H1 (cell line): Measurements from ENCODE around the gene HAPLN3.

ENCODE experiments used
- EP300 ChIP-seq, 2 experiments: IDR thresholded peaks; 1 replicate in 1 of 2; 2 replicates in 1 of 2; pipeline ENCODE4 v1.6.1; 2011 to 2012; ENCODE audit warnings: low read depth in 2 of 2, low read length in 2 of 2, mild to moderate bottlenecking in 2 of 2, borderline replicate concordance in 1 of 2, inconsistent platforms in 1 of 2, moderate library complexity in 1 of 2
- EZH2 ChIP-seq: fragments of 200-600 bp; sonication (generic); IDR thresholded peaks from 2 replicates; pipeline ENCODE4 v1.7.1; 2012; ENCODE audit warnings: low read depth, mild to moderate bottlenecking, moderate library complexity, low read length, inconsistent platforms; ENCODE audit not compliant: severe bottlenecking
- JUND ChIP-seq: IDR thresholded peaks from 2 replicates; pipeline ENCODE4 v1.6.1; 2011; ENCODE audit warnings: mild to moderate bottlenecking, improper control_type of control experiment, low read length
- NANOG ChIP-seq: IDR thresholded peaks from 2 replicates; pipeline ENCODE4 v1.6.1; 2011; ENCODE audit warnings: low read length, low read depth, mild to moderate bottlenecking, inconsistent platforms; ENCODE audit not compliant: insufficient read depth, poor library complexity, severe bottlenecking
- POLR2A ChIP-seq, 2 experiments: IDR thresholded peaks; 1 replicate in 1 of 2; 2 replicates in 1 of 2; pipeline ENCODE4 v1.6.1; 2011; ENCODE audit warnings: low read depth in 2 of 2, low read length in 2 of 2, mild to moderate bottlenecking in 2 of 2; ENCODE audit errors: control extremely low read depth in 1 of 2
- POLR2AphosphoS5 ChIP-seq: IDR thresholded peaks from 2 replicates; pipeline ENCODE4 v1.6.1; 2011; ENCODE audit warnings: low read depth, low read length
- SUZ12 ChIP-seq: fragments of 200-600 bp; sonication (generic); IDR thresholded peaks from 2 replicates; pipeline ENCODE4 v1.6.1; 2012; ENCODE audit warnings: mild to moderate bottlenecking, inconsistent platforms, low read length, moderate library complexity, mixed read lengths
- TAF7 ChIP-seq: optimal IDR thresholded peaks from 2 replicates; pipeline ENCODE3; 2011; ENCODE audit warnings: low read depth, mild to moderate bottlenecking, inconsistent platforms, low read length, moderate library complexity, borderline replicate concordance
- TF ChIP-seq, protein P1 (sequence below), 3 experiments: IDR thresholded peaks; 1 replicate in 2 of 3; 2 replicates in 1 of 3; pipeline versions ENCODE4 v1.5.1 to v1.6.1; 2011; ENCODE audit warnings: low read length in 3 of 3, mild to moderate bottlenecking in 3 of 3, inconsistent platforms in 2 of 3, low read depth in 1 of 3, moderate library complexity in 1 of 3; ENCODE audit not compliant: insufficient read depth in 1 of 3; ENCODE audit errors: control extremely low read depth in 1 of 3
- TF ChIP-seq, protein P2 (sequence below): IDR thresholded peaks from 2 replicates; pipeline ENCODE4 v1.6.1; 2012; ENCODE audit warnings: low read length, inconsistent platforms

DNA sequence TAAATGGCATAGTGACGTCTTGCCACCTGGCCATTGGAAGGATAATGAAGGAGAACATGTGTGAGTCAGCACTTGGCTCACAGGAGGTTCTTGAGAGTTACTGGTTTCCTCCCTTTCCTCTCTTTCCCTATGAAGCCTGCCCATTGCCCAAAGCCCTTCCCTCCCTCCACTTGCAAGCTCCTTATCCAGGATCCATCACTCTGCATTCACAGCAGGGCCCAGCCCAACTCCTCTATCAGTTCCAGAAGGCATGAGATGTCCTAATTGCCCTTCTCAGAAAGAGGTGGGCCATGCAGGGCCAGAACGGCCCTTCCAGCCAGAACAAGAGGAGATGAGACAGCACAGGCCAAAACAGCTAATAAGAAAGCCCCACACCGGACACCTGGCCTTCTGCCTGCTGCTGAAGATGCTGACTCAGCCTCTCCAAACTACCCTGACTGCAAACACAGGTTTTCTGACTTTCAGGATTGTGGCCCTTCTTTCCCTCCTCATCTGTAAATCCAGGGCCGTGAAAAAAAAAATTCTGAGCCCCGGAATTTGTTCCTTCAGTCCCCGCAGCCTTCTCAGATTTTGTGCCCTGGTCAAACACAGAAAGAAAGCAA is 29.7 kb downstream of the HAPLN3 start:
- TF ChIP-seq NANOG, result no peak
- no peak for TF ChIP-seq POLR2A (IDR thresholded peaks at IDR 0.05; ENCODE audit: control extremely low read depth in 1 of 2, low read depth in 2 of 2, low read length in 2 of 2)
- TF ChIP-seq, protein P1, sequence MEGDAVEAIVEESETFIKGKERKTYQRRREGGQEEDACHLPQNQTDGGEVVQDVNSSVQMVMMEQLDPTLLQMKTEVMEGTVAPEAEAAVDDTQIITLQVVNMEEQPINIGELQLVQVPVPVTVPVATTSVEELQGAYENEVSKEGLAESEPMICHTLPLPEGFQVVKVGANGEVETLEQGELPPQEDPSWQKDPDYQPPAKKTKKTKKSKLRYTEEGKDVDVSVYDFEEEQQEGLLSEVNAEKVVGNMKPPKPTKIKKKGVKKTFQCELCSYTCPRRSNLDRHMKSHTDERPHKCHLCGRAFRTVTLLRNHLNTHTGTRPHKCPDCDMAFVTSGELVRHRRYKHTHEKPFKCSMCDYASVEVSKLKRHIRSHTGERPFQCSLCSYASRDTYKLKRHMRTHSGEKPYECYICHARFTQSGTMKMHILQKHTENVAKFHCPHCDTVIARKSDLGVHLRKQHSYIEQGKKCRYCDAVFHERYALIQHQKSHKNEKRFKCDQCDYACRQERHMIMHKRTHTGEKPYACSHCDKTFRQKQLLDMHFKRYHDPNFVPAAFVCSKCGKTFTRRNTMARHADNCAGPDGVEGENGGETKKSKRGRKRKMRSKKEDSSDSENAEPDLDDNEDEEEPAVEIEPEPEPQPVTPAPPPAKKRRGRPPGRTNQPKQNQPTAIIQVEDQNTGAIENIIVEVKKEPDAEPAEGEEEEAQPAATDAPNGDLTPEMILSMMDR (IDR thresholded peaks at IDR 0.05; ENCODE audit: control extremely low read depth in 1 of 3, insufficient read depth in 1 of 3, low read depth in 1 of 3, low read length in 3 of 3), result no peak
- TF ChIP-seq EZH2, result no peak
- TF ChIP-seq EP300 (IDR thresholded peaks at IDR 0.05; ENCODE audit: borderline replicate concordance in 1 of 2, low read depth in 2 of 2, low read length in 2 of 2), result no peak
- TF ChIP-seq, protein P2, sequence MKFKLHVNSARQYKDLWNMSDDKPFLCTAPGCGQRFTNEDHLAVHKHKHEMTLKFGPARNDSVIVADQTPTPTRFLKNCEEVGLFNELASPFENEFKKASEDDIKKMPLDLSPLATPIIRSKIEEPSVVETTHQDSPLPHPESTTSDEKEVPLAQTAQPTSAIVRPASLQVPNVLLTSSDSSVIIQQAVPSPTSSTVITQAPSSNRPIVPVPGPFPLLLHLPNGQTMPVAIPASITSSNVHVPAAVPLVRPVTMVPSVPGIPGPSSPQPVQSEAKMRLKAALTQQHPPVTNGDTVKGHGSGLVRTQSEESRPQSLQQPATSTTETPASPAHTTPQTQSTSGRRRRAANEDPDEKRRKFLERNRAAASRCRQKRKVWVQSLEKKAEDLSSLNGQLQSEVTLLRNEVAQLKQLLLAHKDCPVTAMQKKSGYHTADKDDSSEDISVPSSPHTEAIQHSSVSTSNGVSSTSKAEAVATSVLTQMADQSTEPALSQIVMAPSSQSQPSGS, result no peak
- TF ChIP-seq JUND, result no peak
- TF ChIP-seq POLR2AphosphoS5, result no peak
- no peak for TF ChIP-seq SUZ12
- TF ChIP-seq TAF7, result no peak
